Stimulated activated CD8-positive, alpha-beta memory T cell treated with anti-CD3 and anti-CD28 coated beads, Interleukin-7, amount 100 ng/mL, for 24 hours (primary cell): ENCODE data around the gene CLIP1.
"Not testable (repeated sequence)": the region's sequence is repeated elsewhere in the genome, so short reads cannot be mapped to it uniquely, and the experiment has no call there.

ENCODE experiments used
- DNase-seq: peaks from one replicate; pipeline ENCODE4 v3.0.0-alpha.2; 2020; ENCODE audit warnings: low read depth

Gene CLIP1

DNA sequence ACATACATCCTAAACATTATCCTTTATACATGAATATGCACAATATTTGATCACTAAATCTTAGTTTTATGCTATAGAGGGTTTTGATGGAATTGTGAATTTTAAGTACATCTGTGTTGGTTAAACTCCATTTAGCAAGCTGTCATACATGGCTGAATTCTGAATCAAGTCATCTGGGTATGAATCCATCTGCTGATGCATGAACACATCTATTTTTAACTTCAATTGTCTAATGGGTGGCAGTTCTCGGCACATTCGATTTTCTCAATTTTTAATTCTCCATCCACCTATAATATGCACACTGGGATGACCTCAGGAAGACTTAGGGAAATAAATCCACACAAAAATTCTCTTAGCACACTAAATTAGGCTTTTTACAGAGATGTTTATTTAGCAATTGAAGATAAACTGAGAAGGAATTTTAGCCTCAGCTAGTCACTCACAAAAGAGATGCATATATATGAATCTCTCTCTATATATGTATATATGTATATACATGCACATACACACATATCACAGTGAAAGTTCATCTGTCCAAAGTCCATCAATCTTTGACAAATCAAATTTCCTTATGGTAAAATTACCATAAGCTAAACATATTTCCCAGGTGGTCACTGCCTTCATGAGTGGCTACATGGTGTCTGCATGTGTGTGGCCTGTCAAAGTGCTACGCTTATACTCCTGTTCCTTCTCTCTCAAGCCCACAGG lies 111.7 kb downstream of the CLIP1 start:
- no peak for DNase-seq

DNA sequence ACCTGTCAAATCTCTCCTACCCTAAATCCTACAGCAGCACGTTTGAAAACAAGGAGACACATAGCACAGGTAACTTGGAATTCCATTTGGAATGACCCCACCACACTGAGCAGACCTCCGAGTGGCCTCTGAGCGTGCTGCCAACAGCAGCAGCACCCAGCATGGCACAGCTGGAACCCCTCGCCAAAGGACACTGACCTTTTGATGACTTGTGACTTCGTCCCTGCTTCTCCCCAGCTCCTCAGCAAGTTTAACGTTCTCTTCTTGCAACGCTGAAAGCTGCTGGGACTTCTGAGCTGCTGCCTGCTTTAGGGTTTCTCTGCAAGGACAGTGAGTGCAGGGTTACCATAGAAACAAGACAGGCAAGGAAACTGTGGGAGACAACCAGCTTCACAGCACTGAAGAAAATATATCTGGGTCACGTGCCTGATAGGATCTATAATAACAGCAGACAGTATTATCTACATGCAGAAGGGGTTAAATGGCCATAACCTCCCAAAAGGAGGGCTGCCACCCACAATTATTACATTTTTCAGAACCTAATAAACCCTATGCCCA lies 112.8 kb downstream of the CLIP1 start:
- DNase-seq, result no peak

DNA sequence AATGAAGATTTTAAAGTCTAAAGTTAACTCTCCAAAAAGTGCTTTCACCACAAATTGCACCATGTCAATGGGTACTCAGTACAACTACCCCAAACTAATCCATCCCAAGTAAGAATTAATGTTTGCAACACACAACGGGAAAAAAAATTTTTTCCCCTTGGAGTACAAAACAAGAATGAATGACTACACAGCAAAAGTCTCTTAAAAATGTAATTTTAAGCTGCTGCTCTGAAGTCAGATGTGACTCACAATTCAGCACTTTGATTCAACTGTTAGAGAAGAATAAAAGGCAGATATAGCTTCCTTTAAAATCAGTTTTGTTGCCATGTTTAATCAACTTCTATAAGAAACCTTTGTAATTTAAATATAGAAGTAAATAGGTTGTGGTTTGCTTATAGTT lies 113.7 kb downstream of the CLIP1 start:
- DNase-seq, result no peak

DNA sequence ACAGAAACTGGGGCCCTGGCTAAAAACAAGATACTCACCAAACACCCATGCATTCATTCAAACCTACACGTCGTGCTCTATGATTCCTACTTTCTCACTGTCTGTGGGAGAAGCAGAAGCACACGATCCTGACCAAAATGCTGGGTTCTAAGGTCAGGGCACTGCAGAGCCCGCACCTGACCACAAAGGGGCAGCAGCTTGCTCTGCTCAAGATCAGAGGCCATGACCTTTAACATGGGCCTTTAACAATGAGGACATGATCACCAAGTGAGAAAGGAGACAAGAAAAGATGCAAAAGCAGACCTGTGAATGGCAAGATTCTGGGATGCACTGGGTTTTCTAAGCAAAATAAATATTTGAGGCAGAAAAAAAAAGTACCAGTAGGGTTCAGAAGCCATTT lies 116.1 kb downstream of the CLIP1 start:
- no peak for DNase-seq

DNA sequence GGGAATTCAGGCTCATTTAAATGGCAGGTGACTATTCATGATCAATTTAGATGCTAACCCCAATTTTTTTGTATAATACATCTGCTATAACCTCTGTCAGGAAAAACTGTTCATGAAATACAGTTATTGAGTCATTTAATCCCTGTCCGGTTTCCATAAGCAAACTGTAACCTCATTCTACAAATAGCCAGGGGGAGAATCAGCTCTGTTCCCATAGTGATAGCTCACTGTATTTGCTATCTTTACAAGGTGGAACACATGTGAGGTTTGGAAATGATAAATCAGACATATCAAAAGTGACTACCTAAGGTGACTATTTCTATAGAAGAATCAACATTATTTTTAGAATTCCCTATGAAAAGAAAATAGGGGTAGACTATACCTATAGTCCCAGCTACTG lies 117.5 kb downstream of the CLIP1 start:
- DNase-seq, result no peak

DNA sequence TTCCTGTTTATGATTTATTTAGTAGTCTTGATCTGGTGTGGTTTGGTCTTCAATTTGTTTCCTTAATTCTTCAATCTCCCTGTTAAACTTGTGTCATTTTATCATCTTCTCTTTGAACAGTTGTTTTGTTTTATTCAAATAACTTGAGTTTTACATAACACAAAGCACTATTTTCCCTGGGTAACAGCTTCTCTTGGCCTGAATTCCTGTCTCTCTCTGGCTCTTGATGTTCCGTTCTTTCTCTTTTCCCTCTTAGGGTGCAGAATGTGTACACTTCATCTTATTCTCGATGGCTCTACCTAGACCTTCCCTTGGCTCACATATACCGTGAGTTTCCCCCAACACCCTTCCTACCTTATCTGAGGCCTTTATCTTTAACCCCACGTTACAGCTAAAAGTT lies 119.4 kb downstream of the CLIP1 start:
- no peak for DNase-seq

DNA sequence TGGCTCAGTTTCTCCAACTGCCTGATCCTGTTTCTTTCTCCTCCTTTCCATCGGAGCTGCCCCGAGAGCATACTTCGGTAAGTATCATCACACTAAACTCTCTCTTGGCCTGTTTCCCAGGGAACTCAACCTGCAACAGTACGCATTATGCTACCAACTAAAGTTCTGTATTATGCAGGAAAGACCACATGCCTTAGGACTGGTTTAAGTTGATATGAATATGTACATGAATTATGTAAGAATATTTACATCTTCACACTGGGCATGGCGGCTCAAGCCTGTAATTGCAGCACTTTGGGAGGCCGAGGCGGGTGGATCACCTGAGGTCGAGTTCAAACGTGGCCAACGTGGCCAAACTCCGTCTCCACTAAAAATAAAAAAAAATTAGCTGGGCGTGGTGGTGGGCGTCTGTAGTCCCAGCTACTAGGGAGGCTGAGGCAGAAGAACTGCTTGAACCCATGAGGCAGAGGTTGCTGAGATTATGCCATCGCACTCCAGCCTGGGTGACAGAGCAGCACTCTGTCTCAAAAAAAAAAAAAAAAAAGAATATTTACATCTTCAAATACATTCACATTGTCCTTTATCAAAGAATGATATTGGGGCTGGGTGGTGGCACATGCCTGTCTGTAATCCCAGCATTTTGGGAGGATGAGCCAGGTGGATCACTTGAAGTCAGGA lies 124.3 kb downstream of the CLIP1 start:
- DNase-seq, result no peak

DNA sequence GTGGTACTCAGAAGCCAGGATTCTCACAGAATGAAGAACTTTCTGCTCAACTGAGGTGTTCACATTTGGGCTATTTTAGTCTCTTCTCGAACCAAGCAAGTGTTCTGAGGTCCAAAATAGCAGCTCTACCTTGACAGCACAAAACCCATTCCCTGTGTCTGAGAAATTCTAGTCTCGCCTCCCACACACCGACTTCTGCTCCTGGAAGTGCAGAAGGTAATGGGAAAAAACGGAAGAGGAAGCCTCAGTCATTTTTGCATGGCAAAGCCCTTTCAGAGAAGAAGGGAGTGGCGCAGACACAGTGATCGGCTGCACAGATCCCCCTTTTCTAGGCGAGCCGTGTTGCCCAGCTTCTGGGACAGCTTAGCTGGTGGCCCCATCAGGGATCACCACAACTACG lies 125.0 kb downstream of the CLIP1 start:
- DNase-seq, result no peak

DNA sequence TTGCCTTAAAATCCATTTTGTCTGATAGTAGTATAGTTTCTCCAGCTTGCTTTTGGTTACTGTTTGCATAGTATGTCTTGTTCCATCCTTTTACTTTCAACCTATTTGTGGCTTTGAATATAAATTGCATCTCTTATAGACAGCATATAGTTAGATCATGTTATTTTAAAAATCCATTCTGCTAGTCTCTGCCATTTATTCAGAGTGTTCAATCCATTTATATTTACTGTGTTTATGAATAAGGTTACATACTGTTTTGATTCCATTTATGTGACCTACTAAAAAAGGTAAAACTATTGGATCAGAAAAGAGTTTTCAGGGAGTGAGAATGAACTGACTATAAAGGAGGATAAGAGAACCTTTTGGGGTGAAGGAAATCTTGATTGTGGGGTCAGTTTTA lies 126.6 kb downstream of the CLIP1 start:
- DNase-seq, result no peak

DNA sequence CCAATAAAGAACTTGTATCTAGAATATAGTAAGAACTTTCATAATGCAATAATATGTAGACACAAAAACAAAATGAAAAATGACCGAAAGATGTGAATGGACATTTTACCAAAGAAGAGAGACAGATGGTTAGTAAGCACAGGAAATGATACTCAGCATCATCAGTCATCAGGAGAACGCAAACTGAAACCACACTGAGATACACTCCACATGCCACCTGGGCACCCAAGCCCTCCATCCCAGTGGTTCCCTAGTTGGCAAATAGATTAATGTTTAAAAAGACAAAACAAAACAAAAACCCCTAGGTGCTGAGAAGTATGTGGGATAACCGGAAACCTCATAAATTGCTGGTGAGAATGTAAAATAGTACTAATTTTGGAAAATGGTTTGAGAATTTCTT lies 129.4 kb downstream of the CLIP1 start:
- no peak for DNase-seq

DNA sequence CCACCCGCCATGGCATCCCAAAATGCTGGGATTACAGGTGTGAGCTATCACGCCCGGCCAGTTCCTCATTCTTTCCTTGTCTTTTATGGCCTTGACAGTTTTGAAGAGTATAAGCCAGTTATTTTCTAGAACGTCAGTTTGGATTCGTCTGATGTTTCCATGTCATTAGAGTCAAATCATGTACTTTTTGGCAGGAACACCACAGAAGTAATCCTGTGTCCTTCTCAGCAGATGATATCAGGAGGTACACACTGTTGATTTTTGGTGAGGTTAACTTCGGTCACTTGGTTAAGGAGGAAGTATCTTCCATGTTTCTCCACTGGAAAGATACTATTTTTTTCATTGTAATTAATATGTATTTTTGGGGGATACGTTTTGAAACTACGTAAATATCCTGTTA lies 131.0 kb downstream of the CLIP1 start:
- DNase-seq, result no peak

DNA sequence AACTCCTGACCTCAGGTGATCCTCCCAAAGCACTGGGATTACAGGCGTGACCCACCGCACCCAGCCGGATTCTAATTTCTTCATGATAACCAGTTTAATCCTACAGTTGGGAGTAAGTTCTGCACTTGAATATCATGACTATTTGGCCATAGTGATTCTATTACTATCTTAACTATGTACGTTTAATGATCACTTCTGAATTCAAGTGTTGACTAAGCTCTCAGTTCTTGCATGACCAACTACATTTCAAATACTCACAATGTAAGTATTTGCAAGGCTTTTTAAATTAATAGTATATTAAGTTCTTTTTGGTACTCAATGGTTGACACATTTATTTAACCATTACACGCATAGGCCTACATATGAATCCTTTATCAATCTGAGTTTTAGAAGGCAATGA lies 138.8 kb downstream of the CLIP1 start:
- no peak for DNase-seq

DNA sequence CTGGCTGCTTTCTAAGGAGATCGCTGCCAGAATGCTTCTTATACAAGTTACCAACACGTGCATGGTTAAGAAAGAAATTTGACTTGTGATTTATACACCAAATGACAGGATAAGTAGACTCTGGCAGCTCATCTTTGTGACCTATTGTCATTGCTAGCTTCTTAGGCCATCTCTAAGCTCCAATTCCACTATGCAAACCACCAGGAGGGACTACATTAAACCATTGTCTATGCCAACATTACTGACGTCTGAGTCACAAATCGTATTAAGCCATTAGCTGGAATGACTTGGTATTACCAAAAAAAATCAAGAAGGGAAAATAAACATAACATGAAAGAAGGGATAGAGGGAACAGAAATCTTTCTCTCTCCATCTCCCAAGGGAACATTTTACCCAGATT lies 140.4 kb downstream of the CLIP1 start:
- DNase-seq, result no peak

DNA sequence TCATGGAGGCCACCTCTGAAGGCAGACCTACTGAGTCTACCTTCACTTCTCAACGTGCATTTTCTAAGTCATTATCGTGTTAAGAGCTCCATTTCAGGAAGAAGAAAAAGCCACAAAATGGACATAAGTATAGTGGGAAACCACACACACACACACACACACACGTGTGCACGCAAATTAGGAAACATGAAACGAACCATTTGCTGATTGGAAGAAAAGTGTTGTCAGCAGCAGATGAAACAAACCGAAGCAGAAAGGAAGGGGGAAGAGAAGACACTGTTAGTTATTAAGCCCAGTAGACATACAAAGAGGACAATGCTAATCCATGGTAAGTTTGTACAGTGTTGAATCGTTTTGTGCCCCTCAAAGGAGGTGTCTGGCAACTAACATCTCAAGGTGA lies 146.2 kb downstream of the CLIP1 start:
- no peak for DNase-seq

DNA sequence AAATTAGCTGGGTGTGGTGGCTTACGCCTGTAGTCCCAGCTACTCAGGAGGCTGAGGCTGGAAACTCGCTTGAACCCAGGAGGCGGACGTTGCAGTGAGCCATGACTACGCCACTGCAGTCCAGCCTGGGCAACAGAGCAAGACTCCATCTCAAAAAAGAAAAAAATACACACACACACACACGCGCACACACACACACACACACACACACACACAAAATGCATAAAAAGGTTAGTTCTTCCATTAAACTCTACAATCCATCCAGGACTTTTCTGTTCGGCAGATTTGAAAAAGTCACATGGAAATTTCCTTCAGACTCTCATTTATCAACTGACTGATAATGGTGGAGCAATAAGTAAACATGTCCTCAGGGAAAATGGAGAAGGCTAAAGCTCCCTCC lies 147.0 kb downstream of the CLIP1 start:
- DNase-seq, result no peak

DNA sequence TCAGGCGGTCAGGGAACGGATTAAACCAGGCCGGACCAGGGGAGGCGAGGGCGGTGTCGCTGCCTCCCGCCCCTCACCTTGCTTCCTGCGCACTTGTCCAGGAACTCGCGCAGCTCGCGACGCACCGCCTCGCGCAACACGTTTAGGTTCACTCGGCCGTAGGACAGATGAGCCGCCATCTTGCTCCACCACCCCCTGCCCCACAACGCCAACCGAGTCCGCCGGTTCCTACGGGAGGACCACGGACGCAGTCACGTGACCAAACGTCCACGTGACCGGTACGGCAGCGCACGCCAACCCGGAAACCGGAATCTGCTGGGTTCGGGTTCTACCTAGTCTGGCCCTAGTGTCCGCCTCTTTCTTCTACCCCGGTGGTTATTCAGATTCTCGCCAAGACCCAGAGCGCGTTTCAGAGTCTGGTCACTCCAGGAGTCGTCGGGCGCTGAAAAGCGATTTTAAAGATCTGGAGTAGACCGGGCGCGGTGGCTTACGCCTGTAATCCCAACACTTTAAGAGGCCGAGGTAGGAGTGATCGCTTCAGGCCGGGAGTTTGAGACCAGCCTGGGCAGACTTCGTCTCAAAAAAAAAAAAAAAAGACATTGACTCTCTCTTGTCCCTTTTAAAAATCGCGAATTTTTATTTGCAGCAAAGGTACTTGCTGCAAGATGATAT lies 156.1 kb downstream of the CLIP1 start, which contains the start of gene VPS33A:
TSS of gene VPS33A (minus strand) at position 265 of the 672 bp plus-strand sequence. CDS start at position 179, 86 bp downstream.
- peak; percentile 90 for DNase-seq

DNA sequence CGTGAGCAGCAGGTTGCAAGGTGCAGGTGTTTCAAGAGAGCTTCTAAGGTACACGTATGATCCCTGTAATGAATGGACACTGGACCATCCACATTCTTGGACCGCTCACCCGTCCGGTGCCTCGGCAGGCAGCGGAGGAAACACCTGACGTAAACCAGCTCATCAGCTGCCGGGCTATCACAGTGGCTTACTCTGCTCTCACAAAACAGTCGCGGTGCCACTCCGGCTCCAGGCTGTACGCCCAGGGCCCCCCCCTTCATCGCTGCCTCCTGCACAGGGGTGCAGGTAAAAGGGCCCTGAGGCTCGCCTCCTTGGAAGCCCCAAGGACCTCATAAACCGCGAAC lies 156.6 kb downstream of the CLIP1 start:
- peak; percentile 9 for DNase-seq

DNA sequence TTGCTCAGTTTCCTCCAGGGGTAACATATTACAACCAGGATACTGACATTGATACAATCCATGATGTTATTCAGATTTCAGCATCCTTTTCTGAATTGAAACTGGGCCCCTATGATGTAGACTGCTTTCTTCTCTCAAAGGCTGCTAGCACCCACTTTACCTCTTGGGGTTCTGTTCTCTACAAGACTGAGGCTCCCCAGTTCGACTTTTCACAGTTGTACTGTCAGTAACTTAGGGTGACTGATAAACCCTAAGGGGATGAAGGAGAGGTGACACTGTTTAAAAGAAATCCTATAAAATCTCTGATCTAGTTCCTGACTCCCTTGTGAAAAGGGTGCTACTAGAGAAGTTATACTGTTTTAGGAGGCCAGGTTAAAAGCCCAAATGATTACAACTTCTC lies 157.0 kb downstream of the CLIP1 start:
- DNase-seq, result no peak

DNA sequence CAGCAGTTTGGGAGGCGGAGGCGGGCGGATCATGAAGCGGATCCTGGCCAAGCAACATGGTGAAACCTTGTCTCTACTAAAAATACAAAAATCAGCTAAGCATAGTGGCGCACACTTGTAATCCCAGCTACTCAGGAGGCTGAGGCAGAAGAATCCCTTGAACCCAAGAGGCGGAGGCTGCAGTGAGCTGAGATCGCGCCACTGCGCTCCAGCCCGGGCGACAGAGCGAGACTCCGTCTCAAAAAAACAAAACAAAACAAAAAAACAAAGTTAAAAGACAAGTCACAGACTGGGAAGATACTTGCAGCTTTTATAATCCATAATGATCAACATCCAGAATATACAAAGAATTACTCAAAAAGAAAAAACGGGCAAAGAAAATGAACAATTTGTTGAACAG lies 161.7 kb downstream of the CLIP1 start:
- DNase-seq, result not testable (repeated sequence)

DNA sequence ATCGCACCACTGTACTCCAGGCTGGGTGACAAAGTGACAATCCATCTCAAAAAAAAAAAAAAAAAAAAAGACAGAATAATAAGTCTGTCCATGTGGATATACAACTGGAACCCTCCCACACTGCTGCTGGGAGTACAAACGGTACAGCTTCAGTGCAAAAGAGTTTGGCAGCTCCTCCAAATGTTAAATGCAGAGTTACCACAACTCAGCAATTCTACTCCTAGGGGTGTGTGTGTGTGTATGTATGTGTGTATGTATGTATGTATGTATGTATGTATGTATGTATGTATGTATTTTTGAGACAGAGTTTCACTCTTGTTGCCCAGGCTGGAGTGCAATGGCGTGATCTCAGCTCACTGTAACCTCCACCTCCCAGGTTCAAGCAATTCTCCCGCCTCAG lies 163.5 kb downstream of the CLIP1 start:
- DNase-seq, result not testable (repeated sequence)

DNA sequence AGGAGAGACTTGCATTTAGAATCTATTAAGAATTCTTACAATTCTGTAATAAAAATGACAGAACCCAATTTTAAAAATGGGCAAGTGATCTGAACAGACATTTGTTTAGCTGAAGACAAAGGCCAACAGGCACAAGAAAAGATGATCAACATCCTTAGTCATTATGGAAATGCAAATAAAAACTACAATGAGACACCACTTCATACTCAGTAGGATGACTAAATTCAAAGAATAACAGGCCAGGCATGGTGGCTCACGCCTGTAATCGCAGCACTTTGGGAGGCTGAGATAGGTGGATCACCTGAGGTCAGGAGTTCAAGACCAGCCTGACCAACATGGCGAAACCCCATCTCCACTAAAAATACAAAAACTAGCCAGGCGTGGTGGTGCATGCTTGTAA lies 164.0 kb downstream of the CLIP1 start:
- not testable (repeated sequence) for DNase-seq

DNA sequence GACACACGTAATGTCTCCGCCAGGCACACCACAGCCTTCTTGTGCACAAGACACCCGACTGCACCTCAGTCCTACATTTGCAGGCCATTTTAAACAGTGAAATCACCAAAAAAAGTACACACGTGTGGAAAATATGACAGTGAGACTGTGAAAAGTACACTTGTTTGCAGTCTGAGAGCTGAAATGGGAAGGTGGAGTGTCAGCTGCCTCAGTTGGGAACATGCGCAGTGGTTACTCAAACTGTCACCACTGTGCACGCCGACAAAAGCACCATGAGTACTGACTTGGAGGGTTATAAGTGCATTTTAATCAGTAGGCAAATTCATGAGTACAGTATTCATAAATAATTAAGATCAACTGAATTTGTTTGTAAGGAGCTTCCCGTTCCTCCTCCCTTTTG lies 171.9 kb downstream of the CLIP1 start:
- DNase-seq, result no peak

DNA sequence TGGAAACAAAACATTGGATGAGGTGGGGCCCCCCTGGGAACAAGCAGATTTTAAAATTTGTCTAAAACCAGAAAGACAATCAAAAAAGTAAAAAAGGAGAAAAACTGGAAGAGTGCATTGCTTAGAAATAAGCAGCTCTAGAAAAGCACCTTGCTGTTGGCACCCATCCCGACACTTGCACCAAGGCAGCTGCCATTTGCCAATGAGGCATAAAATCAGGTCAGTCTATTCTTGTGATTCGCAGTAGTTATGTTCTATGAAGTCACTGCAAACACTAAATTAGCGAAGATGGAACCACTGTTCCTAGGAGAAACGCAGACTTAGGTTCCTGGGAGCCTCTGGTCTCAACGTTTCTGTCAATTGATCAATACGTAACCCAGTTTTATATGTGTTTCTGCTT lies 172.4 kb downstream of the CLIP1 start:
- DNase-seq, result no peak
